MM.1S (cell line): Measurements from ENCODE around the gene ENGASE.

Experiments used
- EZH2 ChIP-seq: fragments of 300-600 bp; sonication (generic); optimal IDR thresholded peaks from 2 replicates; pipeline ENCODE3; 2017; ENCODE audit warnings: low read depth, mild to moderate bottlenecking, antibody characterized with exemption, low read length, mixed read lengths
- TF ChIP-seq, protein P1 (sequence below): fragments of 300-600 bp; sonication (generic); IDR thresholded peaks from 2 replicates; pipeline ENCODE4 v1.5.1; 2016; ENCODE audit warnings: antibody characterized with exemption, low read length, mixed read lengths

DNA sequence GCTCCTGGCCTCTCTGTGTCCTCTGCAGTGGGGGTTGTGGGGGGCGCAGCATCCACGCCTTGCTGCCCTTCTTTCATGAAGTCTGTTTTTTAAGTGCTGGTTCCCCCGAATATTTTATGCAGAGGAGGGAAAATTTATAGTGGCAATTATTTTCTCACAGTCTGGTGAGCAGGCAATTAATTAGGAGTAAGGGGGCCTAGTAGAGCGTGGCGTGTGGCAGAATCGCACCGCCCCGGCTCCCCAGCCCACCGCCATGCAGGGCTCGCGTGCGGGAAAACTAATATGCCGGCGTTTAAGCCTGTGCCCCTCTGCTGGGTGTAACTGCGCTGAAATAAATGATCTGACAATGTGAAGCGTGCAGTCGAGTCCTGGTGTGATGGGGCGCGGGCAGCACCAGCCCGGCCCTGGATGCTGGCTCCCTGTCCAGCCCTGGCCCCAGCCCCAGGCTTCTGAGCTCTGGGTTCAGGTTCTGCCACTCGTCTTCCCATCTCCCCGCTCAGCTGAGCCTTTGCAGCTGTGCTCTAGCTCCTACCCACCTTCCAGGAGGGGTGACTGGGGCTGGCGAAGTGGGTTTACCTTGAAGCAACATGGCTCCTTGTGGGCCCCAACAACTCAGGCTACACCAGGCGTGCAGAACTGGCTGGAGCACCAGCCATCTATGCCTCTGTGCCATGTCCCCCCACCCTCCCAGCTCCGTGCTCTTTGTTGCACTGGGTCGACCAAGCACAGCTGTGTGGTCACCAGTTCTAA lies 13.8 kb downstream of the ENGASE start:
- TF ChIP-seq, protein P1, sequence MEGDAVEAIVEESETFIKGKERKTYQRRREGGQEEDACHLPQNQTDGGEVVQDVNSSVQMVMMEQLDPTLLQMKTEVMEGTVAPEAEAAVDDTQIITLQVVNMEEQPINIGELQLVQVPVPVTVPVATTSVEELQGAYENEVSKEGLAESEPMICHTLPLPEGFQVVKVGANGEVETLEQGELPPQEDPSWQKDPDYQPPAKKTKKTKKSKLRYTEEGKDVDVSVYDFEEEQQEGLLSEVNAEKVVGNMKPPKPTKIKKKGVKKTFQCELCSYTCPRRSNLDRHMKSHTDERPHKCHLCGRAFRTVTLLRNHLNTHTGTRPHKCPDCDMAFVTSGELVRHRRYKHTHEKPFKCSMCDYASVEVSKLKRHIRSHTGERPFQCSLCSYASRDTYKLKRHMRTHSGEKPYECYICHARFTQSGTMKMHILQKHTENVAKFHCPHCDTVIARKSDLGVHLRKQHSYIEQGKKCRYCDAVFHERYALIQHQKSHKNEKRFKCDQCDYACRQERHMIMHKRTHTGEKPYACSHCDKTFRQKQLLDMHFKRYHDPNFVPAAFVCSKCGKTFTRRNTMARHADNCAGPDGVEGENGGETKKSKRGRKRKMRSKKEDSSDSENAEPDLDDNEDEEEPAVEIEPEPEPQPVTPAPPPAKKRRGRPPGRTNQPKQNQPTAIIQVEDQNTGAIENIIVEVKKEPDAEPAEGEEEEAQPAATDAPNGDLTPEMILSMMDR, result no peak
- TF ChIP-seq EZH2, result no peak
